HL-60/S4 treated with phorbol 12-myristate 13-acetate at 8.2 ng/mL for 4 days and 3 days (cell line): ENCODE measurements around the gene PPFIA1.
"Not testable (repeated sequence)": the region's sequence is repeated elsewhere in the genome, so short reads cannot be mapped to it uniquely, and the experiment has no call there.

ENCODE experiments used
- in situ Hi-C: fragments of 300-500 bp; cut with MboI; formaldehyde crosslinking; loops from 2 replicates; pipeline ENCODE4 v1.15.0; 2022; ENCODE audit warnings: low sequenced_read_pairs

PPFIA1 gene

DNA sequence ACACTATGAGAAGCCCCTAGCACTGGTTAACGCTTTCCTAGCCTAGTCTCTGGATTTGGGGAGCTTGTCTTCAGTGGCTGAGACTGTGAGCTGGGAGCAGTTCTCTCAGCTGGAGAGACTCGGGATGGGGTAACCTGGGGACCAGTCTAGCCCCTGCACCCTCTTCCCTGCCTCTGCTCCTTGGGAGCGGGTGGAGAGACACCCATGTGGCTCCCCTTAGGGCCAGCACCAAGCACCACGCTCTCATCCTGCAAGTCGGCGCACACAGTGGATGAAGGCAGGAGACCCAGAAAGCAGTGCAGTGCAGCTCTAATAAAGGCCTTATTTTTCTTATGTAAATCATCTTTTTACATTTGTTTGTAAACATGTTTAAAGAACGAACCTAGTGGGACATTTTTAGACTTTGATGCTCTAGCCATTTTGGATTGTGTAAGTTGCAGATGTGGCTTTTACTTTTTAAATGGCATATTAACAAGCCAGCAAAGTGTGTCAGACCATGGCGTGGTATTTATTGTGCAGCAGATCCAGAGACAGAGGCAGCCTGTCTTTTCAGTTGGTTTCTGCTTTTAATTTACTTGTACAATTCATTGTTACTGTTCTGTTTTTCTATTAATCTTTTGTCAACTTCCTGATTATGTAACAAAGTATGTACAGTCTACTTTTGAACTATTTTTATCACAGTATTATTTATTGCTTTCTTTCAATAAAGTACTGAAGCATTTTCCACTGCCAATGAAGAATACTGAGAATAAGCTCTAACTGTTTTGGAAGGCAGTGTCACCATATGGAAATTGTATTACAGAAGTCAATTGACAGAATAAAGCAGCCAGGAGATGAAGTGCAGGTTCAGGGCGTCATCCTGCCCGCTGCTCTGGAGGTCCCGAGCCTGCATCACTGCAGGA is 113.4 kb downstream of the PPFIA1 start:
- in situ Hi-C loops = no loop called here

DNA sequence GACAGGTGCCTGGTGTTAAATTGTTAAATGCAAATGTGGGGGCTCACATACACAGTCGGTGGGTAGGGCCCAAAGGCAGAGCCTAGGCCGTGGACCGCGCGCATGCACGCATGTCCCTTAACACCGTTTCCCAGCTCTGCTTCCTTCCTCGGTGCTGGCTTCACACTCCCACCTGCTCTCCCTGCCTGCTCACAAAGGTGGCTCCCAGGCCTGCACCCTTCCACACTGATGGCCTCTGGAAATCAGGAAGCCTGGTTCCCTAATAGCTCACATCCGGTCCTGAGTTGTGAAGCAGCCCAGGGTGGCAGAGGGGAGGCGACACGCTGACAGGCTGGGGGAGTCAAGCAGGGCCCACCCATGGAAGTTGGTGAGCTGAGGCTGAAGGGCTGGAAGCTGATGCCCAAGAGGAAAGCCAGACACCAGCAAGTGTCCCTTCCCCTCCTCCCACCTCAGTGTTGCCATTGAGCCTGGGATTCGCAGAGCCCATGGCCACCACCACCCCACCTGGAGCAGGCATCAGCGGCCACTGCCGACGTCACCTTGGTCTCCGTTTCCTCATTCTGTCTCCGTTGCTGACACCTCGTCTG is 114.2 kb downstream of the PPFIA1 start:
- in situ Hi-C loops = no loop called here

DNA sequence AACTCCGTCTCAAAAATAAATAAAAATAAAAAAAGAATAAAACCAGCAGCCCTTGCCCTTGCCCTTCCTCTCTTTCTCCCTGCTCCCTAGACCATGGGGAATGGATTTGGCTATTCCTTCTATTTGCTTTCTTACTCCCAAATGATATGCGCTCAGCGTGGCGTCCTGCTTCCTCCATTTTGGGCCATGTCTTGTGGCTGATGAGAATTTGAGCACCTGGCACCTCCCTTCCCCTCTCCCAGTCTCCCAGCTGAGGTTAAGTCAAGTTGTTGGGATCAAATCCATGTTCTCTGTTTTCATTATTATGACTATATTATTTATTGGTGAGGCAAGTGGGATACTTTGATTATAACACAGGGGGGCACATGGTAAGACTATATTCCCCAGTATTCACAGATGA is 117.1 kb downstream of the PPFIA1 start:
- in situ Hi-C loops = no loop called here

DNA sequence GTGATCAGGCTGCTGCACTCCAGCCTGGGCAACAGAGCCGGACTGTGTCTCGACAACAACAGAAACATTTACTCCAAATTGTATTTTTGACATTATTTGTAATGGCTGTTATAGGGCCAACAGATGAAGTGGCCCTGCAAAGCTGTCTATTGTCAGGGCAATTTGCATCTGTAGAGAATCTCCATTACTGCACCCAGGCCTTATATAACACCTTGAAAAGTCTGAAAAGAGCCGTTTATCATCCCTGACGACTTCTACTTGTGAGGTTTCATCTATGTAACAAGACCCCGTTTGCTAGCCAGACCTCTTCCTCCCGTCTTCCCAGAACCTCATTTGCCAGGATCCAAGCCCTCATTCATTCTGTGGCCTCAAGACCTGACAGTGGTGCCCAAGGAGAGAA is 118.7 kb downstream of the PPFIA1 start:
- in situ Hi-C loops = no loop called here

DNA sequence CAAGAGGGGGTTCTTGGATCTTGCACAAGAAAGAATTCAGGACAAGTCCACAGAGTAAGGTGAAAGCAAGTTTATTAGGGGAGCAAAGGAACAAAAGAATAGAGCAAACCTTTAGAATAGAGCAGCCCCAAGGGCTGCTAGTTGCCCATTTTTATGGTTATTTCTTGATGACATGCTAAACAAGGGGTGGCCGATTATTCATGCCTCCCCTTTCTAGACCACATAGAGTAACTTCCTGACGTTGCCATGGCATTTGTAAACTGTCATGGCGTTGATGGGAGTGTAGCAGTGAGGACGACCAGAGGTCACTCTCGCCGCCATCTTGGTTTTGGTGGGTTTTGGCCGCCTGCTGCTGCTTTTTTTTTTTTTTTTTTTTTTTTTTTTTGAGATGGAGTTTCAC is 120.4 kb downstream of the PPFIA1 start:
- in situ Hi-C loops = not testable (repeated sequence)

DNA sequence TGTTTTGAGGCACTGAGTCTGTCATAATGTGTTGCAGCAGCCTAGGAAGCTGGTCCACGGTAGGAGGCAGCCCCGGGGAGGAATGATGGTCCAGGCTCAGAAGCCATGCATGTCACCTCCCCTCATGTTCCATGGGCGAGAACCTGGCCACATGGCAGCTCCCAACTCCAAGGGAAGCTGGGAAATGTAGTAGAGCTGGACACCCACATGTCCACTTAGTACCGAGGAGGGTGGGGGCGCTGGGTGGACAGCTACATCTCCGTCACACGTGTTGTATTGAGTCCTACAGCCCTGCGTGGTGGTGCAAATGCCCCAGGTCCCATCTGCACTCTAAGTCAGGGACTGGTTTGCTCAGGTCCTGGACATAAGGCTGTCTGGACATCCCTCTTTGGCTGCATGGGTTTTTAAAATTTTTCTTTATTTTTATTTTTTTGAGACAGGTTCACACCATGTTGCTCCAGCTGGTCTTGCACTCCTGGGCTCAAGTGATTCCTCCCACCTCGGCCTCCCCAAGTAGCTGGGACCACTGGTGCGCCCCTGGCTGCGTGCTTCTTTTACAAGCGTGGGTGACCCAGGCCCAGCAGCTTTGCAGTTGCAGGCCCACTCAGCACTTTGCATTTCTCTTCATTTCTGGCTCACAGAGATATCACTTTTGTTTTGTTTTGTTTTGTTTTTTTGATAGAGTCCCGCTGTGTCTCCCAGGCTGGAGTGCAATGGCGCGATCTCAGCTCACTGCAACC is 123.9 kb downstream of the PPFIA1 start:
- in situ Hi-C loops = no loop called here

DNA sequence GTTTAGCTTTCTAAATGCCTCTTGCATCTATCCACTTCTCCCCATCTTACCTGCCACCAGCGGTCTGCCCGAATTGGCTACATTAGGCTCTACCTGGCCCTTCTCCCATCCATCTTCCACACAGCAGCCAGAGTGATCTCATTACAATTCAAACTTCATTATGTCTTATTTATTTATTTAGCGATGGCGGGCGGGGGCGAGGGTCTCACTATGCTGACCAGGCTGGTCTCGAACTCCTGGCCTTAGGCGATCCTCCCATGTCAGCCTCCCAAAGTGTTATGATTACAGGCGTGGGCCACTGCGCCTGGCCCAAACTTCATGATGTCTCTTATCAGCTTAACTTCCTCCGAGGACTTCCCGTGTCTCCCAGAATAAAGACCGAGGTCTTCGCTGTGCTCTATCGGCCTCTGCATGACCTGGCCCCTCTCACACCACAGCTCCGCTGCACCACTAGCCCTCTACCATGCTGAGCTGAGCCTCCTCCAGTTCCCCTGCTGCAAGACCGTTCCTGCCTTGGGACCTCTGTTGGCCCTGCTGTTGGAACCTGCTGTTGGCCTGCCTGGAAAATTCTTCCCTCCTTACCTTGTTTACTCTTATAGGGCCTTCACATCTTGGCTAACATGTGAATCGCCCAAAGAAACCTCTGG is 127.0 kb downstream of the PPFIA1 start:
- in situ Hi-C loops = no loop called here

DNA sequence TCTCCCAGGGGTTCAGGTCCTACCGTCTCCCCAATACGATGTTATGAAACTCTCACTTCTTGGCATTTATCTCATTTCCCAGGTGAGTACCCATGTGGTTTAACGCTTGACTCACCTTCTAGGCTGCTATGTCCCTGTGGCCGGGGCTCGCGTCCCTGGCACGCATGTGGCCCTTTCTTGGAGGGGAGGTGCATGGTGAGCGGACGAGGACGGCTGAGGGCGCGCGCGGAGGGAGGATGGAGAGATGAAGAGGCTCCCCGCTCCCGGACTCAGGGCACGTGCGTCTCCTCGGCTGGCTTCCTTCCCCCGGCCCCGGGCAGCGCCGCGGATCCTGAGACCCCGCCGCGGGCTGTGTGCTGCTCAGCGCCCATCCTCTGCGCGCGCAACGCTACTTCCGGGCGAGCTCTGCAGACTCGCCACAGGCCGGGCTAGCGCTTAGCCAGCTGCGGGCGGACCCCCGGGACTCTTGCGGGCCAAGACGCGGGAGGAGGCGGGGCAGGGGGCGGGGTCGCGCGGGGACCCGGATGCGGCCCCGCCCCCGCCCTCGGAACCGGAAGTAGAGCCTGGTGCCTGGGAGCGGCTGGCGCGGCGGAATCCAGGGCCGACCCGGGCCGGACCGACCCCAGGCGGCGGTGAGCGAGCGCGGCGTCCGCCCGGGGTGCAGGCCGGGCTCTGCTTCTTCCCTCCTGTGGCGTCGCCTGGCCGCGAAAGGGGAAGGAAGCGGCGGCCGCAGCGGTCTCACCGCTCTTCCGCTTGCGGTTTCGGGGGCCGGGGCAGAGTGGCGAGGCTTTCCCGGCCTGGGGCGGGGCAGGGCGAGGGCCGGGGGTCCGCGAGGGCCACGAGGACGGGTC is 127.7 kb downstream of the PPFIA1 start, which contains the start of gene CTTN:
Gene CTTN (plus strand): TSS at position 547 of the 851 bp plus-strand sequence. CDS start 8,769 bp downstream, outside the sequence.
- in situ Hi-C loops = no loop called here

DNA sequence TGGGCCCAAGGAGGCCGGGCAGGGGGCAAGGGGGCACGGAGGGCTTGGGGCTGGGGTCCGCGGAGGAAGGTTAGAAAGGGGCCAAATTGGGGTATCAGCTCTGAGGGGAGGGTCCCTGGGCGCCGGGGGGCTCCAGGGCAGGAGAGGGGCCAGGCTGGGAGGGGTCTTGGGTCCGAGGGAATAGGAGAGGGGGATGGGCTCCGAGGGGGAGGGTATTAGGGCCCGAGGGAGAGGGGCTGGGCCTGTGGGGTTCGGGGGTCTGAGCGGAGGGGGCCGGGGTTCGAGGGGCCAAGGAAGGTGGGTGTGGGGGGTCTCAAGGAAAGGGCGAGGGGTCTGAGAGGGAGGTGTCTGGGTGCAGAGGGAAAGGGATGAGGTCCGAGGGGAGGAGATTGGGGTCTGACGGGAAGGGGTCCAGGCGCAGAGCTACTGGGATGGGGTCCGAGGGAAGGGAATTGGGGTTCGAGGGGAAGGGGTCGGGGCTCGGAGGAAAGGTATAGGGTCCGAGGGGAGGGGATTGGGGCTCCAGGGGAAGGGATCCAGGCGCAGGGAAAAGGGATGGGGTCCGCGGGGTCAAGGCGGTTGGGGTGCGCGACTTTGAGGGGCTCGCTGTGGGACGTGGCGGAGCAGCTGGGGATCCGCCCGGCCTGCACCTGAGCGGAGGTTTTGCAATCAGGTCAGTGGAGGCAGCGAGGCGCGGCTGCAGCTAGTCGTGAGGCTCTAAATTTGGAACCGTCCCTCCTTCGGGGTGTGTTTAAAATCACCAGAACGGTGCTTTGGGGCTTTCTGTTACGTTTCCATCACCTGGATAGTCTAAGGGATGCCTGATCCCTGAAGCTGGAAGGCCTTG is 128.6 kb downstream of the PPFIA1 start:
- in situ Hi-C loops = no loop called here

DNA sequence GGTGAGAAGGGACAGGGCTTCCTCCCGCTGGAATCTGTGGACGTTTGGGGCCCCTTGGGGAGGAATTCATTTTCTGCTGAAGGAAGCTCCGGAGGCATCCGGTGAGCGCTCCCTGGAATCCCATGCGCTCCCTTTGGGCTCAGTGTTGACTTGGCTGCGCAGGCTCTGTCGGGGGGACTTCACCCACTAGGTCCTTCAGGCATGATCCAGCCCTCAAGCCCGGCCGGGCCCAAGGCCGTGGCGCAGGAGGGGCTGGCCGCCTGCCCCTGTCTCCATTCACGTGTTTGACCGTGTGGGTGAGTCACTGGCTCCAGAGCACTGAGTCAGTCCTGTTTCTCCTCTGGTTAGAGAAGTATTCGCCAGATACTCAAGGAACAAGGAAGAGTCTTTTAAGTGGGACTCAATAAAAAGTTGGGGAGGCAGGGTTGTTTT is 129.2 kb downstream of the PPFIA1 start:
- in situ Hi-C loops = no loop called here

DNA sequence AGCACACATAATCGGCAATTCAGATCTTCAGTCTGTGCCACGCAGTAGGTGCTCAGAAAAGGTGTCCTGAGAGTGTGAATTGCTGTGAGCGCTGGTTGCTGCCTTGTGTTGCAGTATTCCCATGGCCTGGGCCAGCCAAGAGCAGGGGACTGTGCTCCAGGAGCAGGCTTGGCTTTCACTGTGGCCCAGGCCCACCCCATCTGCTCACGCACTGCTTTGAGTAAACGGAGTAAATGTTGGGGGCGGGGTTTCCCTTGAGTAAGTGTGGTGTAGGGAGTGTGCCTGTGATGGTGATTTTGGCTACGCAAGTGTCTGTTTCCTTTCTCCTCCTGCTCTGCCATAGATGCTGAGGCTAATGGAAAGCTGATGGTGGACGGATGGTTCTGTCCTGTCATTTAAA is 130.2 kb downstream of the PPFIA1 start:
- in situ Hi-C loops = no loop called here

DNA sequence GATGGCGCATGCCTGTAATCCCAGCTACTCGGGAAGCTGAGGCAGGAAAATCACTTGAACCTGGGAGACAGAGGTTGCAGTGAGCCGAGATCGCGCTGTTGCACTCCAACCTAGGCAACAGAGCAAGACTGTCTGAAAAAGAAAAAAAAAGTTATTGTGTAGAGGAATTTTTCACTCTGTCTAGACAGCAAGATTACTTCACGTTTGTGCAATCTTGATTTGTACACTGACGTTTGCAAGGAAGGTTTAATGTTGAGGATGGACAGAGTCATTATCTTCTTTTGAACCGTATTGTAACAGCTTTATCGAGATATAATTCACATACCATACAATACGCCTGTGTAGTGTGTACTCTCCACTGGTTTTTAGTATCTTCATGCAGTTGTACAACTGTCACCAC is 131.5 kb downstream of the PPFIA1 start:
- in situ Hi-C loops = no loop called here

DNA sequence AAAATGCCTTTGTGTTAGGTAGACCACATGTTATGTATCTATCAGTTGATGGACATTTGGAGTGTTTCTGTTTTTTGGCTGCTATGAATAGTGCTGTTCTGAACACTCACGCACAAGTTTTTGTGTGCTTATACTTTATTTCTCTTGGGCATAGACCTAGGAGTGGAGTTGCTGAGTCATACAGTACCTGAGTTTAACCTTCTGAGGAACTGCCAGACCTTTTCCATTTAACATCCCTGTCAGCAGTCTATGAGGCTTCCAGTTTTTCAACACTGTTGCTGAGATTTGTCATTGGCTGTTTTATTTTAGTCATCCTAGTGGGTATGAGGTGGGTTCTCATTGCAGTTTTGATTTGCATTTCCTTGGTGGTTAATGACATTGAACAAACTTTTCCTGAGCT is 132.2 kb downstream of the PPFIA1 start:
- in situ Hi-C loops = no loop called here

DNA sequence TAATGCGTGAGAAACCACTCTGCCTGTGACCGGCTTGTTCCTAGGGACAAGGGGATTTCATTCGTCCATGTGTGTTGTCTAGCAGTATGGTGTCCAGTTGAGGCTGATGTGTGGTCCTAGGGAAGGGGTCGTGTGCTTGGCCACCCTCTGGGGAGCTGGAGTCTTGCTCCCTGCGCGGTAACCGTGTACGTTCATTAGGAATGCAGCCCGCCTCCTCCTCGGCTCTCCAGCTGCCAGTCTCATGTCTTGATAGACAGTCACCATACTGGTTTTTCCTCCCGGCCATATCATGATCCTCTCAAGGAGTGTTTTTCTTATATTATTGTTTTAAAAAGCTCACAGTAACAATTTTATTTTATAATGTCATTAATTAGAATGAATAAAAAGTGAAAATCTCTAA is 133.8 kb downstream of the PPFIA1 start:
- in situ Hi-C loops = no loop called here

DNA sequence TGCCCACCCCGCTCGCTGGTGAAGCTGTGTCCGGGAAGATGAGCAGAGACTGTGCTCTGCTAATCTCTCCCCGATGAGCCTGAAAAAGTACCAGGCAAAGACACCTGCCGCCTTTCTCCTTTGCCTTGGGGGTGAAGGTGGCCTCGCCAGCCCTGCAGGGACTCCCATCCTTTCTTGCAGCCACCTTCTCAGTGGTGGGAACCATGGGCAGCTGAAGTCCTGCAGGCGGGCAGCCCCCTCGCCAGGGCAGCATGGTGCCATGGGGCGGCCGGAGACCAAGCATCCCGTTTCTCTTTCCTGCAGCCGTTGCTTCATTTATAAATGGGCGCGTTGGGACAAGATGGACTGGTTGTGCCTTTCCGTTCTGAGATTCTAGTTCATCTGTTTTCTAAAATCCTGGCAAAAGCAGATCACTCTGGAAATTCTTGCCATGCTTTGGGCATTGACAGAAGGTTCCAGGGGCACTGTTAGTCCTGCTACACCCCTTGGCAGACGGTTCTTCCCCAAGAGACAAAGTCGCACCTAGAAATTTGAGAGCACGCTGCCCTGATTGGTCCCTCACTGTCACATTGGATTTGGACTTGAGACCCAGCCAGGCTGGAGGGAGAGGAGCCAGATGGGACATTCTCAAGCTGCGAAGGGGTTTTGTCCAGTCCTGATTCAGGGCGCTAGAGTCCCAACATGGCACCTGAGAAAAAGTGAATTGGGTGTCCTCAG is 135.3 kb downstream of the PPFIA1 start:
- in situ Hi-C loops = no loop called here

DNA sequence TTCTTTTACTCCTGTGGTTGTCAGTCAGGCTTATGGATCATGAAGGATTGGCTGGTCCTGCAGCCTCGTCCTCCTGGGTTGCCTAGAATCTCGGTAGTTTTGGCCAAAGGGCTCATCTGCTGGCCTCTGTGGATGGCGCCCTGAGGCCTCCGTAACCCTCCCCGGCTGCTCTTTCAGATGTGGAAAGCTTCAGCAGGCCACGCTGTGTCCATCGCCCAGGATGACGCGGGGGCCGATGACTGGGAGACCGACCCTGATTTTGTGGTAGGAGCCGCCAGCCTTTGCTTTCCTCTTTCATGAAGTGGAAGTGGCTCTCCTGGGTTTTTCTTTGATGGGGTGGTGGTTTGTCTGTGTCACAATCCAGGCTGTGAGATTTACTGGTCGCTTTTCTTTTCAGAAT is 136.6 kb downstream of the PPFIA1 start:
- in situ Hi-C loops = no loop called here

DNA sequence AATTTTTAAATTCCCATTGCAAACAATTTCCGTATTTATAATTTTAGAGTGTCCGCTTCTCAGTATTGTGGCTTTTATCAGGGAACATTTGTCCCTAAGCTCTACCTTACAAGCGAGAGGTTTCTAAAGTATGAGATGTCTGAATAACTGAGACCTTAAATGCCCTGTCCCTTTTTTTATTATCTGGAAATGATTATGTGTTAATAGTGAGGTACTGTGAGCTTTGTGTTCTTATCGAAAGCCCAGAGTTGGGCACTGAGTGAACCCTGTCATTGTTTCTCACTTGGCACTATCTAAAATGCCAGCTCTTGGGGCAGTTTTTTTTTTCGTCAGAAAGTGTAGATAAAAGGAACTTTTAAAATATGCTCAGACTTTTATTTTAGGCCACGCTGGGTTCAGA is 137.3 kb downstream of the PPFIA1 start:
- in situ Hi-C loops = no loop called here

DNA sequence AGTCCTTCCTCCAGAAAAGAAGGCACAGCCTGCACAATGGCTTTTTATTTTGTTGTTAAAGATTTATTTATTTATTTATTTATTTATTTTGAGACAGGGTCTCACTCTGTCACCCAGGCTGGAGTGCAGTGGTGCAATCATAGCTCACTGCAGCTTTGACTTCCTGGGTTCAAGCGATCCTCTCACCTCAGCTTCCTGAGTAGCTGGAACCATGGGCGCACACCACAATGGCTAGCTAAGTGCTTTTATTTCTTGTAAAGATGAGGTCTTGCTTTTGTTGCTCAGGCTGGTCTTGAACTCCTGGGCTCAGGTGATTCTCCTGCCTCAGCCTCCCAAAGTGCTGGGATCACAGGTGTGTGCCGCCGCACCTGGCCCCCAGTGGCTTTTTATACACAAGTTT is 137.8 kb downstream of the PPFIA1 start:
- in situ Hi-C loops = not testable (repeated sequence)

DNA sequence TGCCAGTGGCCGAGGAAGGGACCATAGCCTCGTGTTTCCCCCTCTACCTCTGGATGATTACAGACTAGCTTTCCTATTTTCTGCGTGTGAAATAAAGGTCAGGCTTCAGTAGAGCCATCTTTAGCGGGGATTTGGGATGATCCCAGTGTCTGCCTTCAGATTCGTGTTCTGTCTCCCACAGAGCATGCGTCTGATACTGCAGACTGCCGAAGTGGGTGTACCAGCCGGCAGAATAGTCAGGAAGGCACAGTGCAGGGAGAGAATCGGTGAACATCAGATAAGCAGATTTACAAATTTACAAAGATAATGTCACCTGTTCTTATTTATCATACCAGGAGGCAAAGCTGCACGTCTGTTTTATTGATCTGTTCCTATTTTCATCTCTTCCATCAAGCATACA is 138.9 kb downstream of the PPFIA1 start:
- in situ Hi-C loops = no loop called here
